ENCODE results near the gene C1orf198.

GRCh38 chr1:230827801-230828200 is 40.5 kb downstream of the C1orf198 start:
- TF ChIP-seq CTCF (IDR thresholded peaks at IDR 0.05; ENCODE audit: low read length) (no peak), EZH2 (IDR thresholded peaks at IDR 0.05; ENCODE audit: borderline replicate concordance, low read length) (no peak)

Data from OCI-LY1 (cell line).